A549 (cell line): ENCODE data around the gene CCDC117.

Experiments used
- BHLHE40 ChIP-seq: IDR thresholded peaks from 2 replicates; pipeline ENCODE4 v1.6.1; 2012; ENCODE audit warnings: low read depth, low read length, inconsistent platforms
- EP300 ChIP-seq, 2 experiments: fragments of >200 bp; sonication (Bioruptor Twin); formaldehyde crosslinking; IDR thresholded peaks; 2 replicates in 1 of 2; 3 replicates in 1 of 2; pipeline ENCODE4 v1.6.1; 2016 to 2017
- ESRRA ChIP-seq: fragments of 150-350 bp; IDR thresholded peaks from 2 replicates; pipeline ENCODE4 v1.6.1; 2014; ENCODE audit warnings: mild to moderate bottlenecking, low read length, borderline replicate concordance
- POLR2A ChIP-seq: IDR thresholded peaks from 2 replicates; pipeline ENCODE4 v1.6.1; 2012; ENCODE audit warnings: mild to moderate bottlenecking, low read length
- RAD21 ChIP-seq, 2 experiments: fragments of >200 bp in 1 of 2; sonication (Bioruptor Twin) in 1 of 2; formaldehyde crosslinking in 1 of 2; IDR thresholded peaks in 1 of 2; conservative IDR thresholded peaks in 1 of 2; 2 replicates in 1 of 2; 3 replicates in 1 of 2; pipeline ENCODE4 v1.6.1; 2012 to 2018; ENCODE audit warnings: inconsistent platforms in 1 of 2
- TFCP2L1 ChIP-seq: fragments of 250-450 bp; sonication (Bioruptor Pico); IDR thresholded peaks from 2 replicates; pipeline ENCODE4 v1.5.0; 2021; ENCODE audit warnings: mild to moderate bottlenecking
- ZFP36 ChIP-seq: fragments of 450-650 bp; IDR thresholded peaks from 2 replicates; pipeline ENCODE4 v1.6.1; 2014; ENCODE audit warnings: borderline replicate concordance; ENCODE audit not compliant: partially characterized antibody
- TF ChIP-seq, protein P1 (sequence below): fragments of >200 bp; sonication (Bioruptor Twin); formaldehyde crosslinking; IDR thresholded peaks from 3 replicates; pipeline ENCODE4 v1.5.1; 2016
- TF ChIP-seq, protein P2 (sequence below): IDR thresholded peaks from 2 replicates; pipeline ENCODE4 v1.6.1; 2012
- TF ChIP-seq, protein P3 (sequence below): fragments of 200-600 bp; sonication (generic); IDR thresholded peaks from 2 replicates; pipeline ENCODE4 v1.6.1; 2016; ENCODE audit warnings: antibody characterized with exemption, mild to moderate bottlenecking, moderate library complexity

DNA sequence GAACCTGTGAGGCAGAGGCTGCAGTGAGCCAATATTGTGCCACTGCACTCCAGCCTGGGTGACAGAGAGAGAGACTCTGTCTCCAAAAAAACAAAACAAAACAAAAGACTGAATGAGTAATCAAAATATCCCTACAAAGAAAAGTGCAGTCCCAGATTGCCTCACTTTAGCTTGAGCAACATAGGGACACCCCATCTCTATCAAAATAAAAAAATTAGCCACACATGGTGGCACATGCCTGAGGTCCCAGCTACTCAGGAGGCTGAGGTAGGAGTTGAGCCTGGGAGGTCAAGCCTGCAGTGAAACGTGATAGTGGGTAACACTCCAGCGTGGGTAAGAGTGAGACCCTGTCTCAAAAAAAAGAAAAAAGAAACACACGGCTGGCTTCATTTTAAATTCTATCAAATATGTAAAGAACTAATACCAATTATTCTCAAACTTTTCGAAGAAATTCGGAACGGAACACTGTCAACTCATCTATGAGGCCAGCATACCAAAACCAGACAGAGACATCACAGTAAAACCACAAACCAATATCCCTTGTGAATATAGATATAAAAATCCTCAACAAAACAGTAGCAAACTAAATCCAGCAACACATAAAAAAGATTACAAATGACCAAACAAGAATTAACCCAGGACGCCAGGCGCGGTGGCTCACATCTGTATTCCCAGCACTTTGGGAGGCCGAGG is 43.7 kb upstream of the CCDC117 start:
- no peak for TF ChIP-seq EP300 (IDR thresholded peaks at IDR 0.05)
- TF ChIP-seq TFCP2L1 (CRISPR knock-in tag): no peak
- TF ChIP-seq POLR2A: no peak
- TF ChIP-seq, protein P1, sequence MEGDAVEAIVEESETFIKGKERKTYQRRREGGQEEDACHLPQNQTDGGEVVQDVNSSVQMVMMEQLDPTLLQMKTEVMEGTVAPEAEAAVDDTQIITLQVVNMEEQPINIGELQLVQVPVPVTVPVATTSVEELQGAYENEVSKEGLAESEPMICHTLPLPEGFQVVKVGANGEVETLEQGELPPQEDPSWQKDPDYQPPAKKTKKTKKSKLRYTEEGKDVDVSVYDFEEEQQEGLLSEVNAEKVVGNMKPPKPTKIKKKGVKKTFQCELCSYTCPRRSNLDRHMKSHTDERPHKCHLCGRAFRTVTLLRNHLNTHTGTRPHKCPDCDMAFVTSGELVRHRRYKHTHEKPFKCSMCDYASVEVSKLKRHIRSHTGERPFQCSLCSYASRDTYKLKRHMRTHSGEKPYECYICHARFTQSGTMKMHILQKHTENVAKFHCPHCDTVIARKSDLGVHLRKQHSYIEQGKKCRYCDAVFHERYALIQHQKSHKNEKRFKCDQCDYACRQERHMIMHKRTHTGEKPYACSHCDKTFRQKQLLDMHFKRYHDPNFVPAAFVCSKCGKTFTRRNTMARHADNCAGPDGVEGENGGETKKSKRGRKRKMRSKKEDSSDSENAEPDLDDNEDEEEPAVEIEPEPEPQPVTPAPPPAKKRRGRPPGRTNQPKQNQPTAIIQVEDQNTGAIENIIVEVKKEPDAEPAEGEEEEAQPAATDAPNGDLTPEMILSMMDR: no peak
- TF ChIP-seq, protein P2, sequence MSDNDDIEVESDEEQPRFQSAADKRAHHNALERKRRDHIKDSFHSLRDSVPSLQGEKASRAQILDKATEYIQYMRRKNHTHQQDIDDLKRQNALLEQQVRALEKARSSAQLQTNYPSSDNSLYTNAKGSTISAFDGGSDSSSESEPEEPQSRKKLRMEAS: no peak
- TF ChIP-seq ESRRA: no peak
- no peak for TF ChIP-seq RAD21 (conservative IDR thresholded peaks at IDR 0.05 in 1 of 2, IDR thresholded peaks at IDR 0.05 in 1 of 2)
- no peak for TF ChIP-seq BHLHE40
- TF ChIP-seq, protein P3, sequence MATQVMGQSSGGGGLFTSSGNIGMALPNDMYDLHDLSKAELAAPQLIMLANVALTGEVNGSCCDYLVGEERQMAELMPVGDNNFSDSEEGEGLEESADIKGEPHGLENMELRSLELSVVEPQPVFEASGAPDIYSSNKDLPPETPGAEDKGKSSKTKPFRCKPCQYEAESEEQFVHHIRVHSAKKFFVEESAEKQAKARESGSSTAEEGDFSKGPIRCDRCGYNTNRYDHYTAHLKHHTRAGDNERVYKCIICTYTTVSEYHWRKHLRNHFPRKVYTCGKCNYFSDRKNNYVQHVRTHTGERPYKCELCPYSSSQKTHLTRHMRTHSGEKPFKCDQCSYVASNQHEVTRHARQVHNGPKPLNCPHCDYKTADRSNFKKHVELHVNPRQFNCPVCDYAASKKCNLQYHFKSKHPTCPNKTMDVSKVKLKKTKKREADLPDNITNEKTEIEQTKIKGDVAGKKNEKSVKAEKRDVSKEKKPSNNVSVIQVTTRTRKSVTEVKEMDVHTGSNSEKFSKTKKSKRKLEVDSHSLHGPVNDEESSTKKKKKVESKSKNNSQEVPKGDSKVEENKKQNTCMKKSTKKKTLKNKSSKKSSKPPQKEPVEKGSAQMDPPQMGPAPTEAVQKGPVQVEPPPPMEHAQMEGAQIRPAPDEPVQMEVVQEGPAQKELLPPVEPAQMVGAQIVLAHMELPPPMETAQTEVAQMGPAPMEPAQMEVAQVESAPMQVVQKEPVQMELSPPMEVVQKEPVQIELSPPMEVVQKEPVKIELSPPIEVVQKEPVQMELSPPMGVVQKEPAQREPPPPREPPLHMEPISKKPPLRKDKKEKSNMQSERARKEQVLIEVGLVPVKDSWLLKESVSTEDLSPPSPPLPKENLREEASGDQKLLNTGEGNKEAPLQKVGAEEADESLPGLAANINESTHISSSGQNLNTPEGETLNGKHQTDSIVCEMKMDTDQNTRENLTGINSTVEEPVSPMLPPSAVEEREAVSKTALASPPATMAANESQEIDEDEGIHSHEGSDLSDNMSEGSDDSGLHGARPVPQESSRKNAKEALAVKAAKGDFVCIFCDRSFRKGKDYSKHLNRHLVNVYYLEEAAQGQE: no peak
- no peak for TF ChIP-seq ZFP36
